Vagina (tissue), 2 donors: ENCODE measurements around the gene GRHL3.

Experiments used
- CTCF ChIP-seq, 3 experiments: fragments of 450-650 bp in 2 of 3; fragments of 200-600 bp in 1 of 3; sonication (generic) in 1 of 3; IDR thresholded peaks; one replicate each; pipeline ENCODE4 v1.5.1; 2017 to 2019; ENCODE audit warnings: antibody characterized with exemption in 3 of 3, mild to moderate bottlenecking in 2 of 3, moderate library complexity in 2 of 3
- POLR2A ChIP-seq, 2 donors: fragments of 450-650 bp; IDR thresholded peaks; one replicate each; pipeline ENCODE4 v1.6.1; 2017; ENCODE audit warnings: antibody characterized with exemption in 2 of 2, mild to moderate bottlenecking in 2 of 2, moderate library complexity in 2 of 2
- POLR2AphosphoS5 ChIP-seq, 2 donors: sonication (generic); formaldehyde crosslinking; IDR thresholded peaks; one replicate each; pipeline ENCODE4 v1.9.0; 2017; ENCODE audit warnings: antibody characterized with exemption in 2 of 2, mild to moderate bottlenecking in 2 of 2, low read depth in 1 of 2; ENCODE audit not compliant: insufficient read depth in 1 of 2

GRCh38 chr1:24383381-24383940, 64.3 kb downstream of the GRHL3 start:
- TF ChIP-seq CTCF (IDR thresholded peaks at IDR 0.05) (no peak), POLR2AphosphoS5 (IDR thresholded peaks at IDR 0.05; ENCODE audit: insufficient read depth in 1 of 2, low read depth in 1 of 2) (no peak), POLR2A (IDR thresholded peaks at IDR 0.05) (no peak)
